K562 (cell line): Measurements from ENCODE around the gene BRWD1. TPM values are rescaled to one million over a fixed set of nuclear protein-coding genes. Genes with fewer than 3 reads are reported as not detected.

Experiments
- KDM1A ChIP-seq, 2 experiments: fragments of 450-650 bp; IDR thresholded peaks; 2 replicates each; pipeline ENCODE4 v1.6.1; 2016; ENCODE audit warnings: mild to moderate bottlenecking in 2 of 2
- polyA plus RNA-seq, 8 experiments: library from polyadenylated mRNA; depleted of rRNA in 4 of 8; stranded (reverse) in 5 of 8; unstranded in 3 of 8; fragments of >200 nt; fragmentation: Nextera tagmentation in 2 of 8; fragmentation: Illumina TruSeq in 1 of 8; extraction: Ambion mirVana in 2 of 8; extraction: Trizol in 1 of 8; gene quantifications; 2 replicates each; pipeline versions ENCODE4 v1.2.1 to v1.2.3, GENCODE V29; 2011 to 2014; ENCODE audit warnings: inconsistent platforms in 1 of 8, missing spikeins in 1 of 8
- total RNA-seq, 7 experiments: library from RNA; depleted of rRNA in 6 of 7; stranded (reverse); fragments of >200 nt in 6 of 7; fragmentation: Illumina TruSeq in 2 of 7; extraction: Trizol in 2 of 7; gene quantifications; 2 replicates each; pipeline versions ENCODE4 v1.2.1 to v1.2.3, GENCODE V29; 2011 to 2021; ENCODE audit warnings: low replicate concordance in 1 of 7
- TF ChIP-seq, protein P1 (sequence below): fragments of 200-600 bp; sonication (generic); IDR thresholded peaks from one replicate; pipeline ENCODE4 v1.6.1; 2012; ENCODE audit warnings: mild to moderate bottlenecking, low read depth, low read length, inconsistent platforms

The BRWD1 gene
- total and polyA plus RNA-seq, 9 of the 15 experiments (the other 6 are each of a cell fraction or from before 2014, with no cell fraction given), result 10.1 to 60.2 (median 34.1) TPM

DNA sequence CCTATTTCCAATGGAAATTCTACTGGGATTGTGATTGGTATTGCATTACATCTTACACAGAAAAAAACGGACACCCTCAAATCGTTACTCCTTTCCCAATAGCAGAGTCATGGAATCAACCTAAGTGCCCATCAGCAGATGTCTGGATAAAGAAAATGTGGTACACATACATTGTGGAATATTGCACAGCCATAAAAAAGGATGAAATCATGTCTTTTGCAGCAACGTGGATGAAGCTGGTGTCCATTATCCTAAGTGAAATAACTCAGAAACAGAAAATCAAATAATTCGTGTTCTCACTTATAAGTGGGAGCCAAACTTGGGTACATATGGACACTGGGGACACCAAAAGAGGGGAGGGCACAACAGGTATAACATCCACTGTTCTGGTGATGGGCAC is 21.2 kb upstream of the BRWD1 start (continued):
- TF ChIP-seq, protein P1, sequence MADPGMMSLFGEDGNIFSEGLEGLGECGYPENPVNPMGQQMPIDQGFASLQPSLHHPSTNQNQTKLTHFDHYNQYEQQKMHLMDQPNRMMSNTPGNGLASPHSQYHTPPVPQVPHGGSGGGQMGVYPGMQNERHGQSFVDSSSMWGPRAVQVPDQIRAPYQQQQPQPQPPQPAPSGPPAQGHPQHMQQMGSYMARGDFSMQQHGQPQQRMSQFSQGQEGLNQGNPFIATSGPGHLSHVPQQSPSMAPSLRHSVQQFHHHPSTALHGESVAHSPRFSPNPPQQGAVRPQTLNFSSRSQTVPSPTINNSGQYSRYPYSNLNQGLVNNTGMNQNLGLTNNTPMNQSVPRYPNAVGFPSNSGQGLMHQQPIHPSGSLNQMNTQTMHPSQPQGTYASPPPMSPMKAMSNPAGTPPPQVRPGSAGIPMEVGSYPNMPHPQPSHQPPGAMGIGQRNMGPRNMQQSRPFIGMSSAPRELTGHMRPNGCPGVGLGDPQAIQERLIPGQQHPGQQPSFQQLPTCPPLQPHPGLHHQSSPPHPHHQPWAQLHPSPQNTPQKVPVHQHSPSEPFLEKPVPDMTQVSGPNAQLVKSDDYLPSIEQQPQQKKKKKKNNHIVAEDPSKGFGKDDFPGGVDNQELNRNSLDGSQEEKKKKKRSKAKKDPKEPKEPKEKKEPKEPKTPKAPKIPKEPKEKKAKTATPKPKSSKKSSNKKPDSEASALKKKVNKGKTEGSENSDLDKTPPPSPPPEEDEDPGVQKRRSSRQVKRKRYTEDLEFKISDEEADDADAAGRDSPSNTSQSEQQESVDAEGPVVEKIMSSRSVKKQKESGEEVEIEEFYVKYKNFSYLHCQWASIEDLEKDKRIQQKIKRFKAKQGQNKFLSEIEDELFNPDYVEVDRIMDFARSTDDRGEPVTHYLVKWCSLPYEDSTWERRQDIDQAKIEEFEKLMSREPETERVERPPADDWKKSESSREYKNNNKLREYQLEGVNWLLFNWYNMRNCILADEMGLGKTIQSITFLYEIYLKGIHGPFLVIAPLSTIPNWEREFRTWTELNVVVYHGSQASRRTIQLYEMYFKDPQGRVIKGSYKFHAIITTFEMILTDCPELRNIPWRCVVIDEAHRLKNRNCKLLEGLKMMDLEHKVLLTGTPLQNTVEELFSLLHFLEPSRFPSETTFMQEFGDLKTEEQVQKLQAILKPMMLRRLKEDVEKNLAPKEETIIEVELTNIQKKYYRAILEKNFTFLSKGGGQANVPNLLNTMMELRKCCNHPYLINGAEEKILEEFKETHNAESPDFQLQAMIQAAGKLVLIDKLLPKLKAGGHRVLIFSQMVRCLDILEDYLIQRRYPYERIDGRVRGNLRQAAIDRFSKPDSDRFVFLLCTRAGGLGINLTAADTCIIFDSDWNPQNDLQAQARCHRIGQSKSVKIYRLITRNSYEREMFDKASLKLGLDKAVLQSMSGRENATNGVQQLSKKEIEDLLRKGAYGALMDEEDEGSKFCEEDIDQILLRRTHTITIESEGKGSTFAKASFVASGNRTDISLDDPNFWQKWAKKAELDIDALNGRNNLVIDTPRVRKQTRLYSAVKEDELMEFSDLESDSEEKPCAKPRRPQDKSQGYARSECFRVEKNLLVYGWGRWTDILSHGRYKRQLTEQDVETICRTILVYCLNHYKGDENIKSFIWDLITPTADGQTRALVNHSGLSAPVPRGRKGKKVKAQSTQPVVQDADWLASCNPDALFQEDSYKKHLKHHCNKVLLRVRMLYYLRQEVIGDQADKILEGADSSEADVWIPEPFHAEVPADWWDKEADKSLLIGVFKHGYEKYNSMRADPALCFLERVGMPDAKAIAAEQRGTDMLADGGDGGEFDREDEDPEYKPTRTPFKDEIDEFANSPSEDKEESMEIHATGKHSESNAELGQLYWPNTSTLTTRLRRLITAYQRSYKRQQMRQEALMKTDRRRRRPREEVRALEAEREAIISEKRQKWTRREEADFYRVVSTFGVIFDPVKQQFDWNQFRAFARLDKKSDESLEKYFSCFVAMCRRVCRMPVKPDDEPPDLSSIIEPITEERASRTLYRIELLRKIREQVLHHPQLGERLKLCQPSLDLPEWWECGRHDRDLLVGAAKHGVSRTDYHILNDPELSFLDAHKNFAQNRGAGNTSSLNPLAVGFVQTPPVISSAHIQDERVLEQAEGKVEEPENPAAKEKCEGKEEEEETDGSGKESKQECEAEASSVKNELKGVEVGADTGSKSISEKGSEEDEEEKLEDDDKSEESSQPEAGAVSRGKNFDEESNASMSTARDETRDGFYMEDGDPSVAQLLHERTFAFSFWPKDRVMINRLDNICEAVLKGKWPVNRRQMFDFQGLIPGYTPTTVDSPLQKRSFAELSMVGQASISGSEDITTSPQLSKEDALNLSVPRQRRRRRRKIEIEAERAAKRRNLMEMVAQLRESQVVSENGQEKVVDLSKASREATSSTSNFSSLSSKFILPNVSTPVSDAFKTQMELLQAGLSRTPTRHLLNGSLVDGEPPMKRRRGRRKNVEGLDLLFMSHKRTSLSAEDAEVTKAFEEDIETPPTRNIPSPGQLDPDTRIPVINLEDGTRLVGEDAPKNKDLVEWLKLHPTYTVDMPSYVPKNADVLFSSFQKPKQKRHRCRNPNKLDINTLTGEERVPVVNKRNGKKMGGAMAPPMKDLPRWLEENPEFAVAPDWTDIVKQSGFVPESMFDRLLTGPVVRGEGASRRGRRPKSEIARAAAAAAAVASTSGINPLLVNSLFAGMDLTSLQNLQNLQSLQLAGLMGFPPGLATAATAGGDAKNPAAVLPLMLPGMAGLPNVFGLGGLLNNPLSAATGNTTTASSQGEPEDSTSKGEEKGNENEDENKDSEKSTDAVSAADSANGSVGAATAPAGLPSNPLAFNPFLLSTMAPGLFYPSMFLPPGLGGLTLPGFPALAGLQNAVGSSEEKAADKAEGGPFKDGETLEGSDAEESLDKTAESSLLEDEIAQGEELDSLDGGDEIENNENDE, result no peak
- no peak for TF ChIP-seq KDM1A (IDR thresholded peaks at IDR 0.05)
- TF ChIP-seq, all 486 proteins: peak for 3
